Measurements from ENCODE around the gene MPL.

Gene MPL

DNA sequence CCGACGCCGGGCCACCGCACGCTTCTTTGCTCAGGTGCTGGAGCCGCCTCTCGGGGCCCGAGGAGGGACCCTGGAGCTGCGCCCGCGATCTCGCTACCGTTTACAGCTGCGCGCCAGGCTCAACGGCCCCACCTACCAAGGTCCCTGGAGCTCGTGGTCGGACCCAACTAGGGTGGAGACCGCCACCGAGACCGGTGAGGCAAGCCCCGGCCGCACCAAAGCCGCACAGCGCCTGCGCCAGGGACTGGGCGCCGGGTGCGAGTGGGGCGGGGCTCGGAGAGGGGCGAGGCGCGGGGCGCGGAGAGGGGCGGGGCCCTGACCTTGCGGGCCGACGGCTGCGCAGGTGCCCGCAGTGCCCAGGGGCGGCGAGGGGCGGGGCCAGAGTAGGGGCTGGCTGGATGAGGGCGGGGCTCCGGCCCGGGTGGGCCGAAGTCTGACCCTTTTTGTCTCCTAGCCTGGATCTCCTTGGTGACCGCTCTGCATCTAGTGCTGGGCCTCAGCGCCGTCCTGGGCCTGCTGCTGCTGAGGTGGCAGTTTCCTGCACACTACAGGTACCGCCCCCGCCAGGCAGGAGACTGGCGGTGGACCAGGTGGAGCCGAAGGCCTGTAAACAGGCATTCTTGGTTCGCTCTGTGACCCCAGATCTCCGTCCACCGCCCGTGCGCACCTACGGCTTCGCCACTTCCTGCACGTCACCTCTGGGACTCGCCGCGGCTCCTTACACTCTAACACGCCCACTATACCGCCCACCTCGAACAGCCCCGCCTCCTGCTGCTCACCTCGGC is 11.4 kb downstream of the MPL start (continued):
- TF ChIP-seq EGR2 (tag by site-specific recombination; IDR thresholded peaks at IDR 0.05; ENCODE audit: low read depth) (peak; percentile 100), SP7 (tag by site-specific recombination; IDR thresholded peaks at IDR 0.05) (peak; percentile 42), ZFP3 (tag by site-specific recombination; IDR thresholded peaks at IDR 0.05; ENCODE audit: low read depth) (no peak), ZFP69B (tag by site-specific recombination; IDR thresholded peaks at IDR 0.05) (peak; percentile 81), ZNF324 (tag by site-specific recombination; IDR thresholded peaks at IDR 0.05) (0 out of 2 replicates have a peak, but pooled peaks have one; percentile 23), ZNF426 (tag by site-specific recombination; IDR thresholded peaks at IDR 0.05) (no peak), ZNF341 (tag by site-specific recombination; IDR thresholded peaks at IDR 0.05; ENCODE audit: low read depth) (no peak), ZFHX2 (tag by site-specific recombination; conservative IDR thresholded peaks at IDR 0.05) (no peak; the same call in 1 of the 2 replicates), ZNF223 (tag by site-specific recombination; IDR thresholded peaks at IDR 0.05) (peak; percentile 78; the same call in 1 of the 2 replicates), GLIS1 (tag by site-specific recombination; IDR thresholded peaks at IDR 0.05) (peak; percentile 24; the same call in 1 of the 2 replicates), KLF9 (tag by site-specific recombination; IDR thresholded peaks at IDR 0.05; ENCODE audit: low read depth) (peak; percentile 97), ZNF530 (tag by site-specific recombination; IDR thresholded peaks at IDR 0.05; ENCODE audit: low read depth) (no peak)
- TF ChIP-seq, protein P1, sequence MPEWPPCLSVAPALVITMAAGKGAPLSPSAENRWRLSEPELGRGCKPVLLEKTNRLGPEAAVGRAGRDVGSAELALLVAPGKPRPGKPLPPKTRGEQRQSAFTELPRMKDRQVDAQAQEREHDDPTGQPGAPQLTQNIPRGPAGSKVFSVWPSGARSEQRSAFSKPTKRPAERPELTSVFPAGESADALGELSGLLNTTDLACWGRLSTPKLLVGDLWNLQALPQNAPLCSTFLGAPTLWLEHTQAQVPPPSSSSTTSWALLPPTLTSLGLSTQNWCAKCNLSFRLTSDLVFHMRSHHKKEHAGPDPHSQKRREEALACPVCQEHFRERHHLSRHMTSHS (tag by site-specific recombination; IDR thresholded peaks at IDR 0.05), result no peak
- TF ChIP-seq, protein P2, sequence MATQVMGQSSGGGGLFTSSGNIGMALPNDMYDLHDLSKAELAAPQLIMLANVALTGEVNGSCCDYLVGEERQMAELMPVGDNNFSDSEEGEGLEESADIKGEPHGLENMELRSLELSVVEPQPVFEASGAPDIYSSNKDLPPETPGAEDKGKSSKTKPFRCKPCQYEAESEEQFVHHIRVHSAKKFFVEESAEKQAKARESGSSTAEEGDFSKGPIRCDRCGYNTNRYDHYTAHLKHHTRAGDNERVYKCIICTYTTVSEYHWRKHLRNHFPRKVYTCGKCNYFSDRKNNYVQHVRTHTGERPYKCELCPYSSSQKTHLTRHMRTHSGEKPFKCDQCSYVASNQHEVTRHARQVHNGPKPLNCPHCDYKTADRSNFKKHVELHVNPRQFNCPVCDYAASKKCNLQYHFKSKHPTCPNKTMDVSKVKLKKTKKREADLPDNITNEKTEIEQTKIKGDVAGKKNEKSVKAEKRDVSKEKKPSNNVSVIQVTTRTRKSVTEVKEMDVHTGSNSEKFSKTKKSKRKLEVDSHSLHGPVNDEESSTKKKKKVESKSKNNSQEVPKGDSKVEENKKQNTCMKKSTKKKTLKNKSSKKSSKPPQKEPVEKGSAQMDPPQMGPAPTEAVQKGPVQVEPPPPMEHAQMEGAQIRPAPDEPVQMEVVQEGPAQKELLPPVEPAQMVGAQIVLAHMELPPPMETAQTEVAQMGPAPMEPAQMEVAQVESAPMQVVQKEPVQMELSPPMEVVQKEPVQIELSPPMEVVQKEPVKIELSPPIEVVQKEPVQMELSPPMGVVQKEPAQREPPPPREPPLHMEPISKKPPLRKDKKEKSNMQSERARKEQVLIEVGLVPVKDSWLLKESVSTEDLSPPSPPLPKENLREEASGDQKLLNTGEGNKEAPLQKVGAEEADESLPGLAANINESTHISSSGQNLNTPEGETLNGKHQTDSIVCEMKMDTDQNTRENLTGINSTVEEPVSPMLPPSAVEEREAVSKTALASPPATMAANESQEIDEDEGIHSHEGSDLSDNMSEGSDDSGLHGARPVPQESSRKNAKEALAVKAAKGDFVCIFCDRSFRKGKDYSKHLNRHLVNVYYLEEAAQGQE (tag by site-specific recombination; IDR thresholded peaks at IDR 0.05), result no peak
- TF ChIP-seq, protein P3, sequence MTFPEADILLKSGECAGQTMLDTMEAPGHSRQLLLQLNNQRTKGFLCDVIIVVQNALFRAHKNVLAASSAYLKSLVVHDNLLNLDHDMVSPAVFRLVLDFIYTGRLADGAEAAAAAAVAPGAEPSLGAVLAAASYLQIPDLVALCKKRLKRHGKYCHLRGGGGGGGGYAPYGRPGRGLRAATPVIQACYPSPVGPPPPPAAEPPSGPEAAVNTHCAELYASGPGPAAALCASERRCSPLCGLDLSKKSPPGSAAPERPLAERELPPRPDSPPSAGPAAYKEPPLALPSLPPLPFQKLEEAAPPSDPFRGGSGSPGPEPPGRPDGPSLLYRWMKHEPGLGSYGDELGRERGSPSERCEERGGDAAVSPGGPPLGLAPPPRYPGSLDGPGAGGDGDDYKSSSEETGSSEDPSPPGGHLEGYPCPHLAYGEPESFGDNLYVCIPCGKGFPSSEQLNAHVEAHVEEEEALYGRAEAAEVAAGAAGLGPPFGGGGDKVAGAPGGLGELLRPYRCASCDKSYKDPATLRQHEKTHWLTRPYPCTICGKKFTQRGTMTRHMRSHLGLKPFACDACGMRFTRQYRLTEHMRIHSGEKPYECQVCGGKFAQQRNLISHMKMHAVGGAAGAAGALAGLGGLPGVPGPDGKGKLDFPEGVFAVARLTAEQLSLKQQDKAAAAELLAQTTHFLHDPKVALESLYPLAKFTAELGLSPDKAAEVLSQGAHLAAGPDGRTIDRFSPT (tag by site-specific recombination; IDR thresholded peaks at IDR 0.05), result peak; percentile 77; the same call in 1 of the 2 replicates
- TF ChIP-seq, protein P4, sequence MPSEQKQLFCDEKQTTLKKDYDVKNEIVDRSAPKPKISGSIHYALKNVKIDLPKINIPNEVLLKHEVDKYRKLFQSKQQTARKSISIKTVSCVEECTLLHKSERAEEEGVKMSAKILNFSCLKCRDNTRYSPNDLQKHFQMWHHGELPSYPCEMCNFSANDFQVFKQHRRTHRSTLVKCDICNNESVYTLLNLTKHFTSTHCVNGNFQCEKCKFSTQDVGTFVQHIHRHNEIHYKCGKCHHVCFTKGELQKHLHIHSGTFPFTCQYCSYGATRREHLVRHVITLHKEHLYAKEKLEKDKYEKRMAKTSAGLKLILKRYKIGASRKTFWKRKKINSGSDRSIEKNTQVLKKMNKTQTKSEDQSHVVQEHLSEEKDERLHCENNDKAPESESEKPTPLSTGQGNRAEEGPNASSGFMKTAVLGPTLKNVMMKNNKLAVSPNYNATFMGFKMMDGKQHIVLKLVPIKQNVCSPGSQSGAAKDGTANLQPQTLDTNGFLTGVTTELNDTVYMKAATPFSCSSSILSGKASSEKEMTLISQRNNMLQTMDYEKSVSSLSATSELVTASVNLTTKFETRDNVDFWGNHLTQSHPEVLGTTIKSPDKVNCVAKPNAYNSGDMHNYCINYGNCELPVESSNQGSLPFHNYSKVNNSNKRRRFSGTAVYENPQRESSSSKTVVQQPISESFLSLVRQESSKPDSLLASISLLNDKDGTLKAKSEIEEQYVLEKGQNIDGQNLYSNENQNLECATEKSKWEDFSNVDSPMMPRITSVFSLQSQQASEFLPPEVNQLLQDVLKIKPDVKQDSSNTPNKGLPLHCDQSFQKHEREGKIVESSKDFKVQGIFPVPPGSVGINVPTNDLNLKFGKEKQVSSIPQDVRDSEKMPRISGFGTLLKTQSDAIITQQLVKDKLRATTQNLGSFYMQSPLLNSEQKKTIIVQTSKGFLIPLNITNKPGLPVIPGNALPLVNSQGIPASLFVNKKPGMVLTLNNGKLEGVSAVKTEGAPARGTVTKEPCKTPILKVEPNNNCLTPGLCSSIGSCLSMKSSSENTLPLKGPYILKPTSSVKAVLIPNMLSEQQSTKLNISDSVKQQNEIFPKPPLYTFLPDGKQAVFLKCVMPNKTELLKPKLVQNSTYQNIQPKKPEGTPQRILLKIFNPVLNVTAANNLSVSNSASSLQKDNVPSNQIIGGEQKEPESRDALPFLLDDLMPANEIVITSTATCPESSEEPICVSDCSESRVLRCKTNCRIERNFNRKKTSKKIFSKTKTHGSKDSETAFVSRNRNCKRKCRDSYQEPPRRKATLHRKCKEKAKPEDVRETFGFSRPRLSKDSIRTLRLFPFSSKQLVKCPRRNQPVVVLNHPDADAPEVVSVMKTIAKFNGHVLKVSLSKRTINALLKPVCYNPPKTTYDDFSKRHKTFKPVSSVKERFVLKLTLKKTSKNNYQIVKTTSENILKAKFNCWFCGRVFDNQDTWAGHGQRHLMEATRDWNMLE (tag by site-specific recombination; conservative IDR thresholded peaks at IDR 0.05; ENCODE audit: low read depth), result no peak
- TF ChIP-seq, protein P5, sequence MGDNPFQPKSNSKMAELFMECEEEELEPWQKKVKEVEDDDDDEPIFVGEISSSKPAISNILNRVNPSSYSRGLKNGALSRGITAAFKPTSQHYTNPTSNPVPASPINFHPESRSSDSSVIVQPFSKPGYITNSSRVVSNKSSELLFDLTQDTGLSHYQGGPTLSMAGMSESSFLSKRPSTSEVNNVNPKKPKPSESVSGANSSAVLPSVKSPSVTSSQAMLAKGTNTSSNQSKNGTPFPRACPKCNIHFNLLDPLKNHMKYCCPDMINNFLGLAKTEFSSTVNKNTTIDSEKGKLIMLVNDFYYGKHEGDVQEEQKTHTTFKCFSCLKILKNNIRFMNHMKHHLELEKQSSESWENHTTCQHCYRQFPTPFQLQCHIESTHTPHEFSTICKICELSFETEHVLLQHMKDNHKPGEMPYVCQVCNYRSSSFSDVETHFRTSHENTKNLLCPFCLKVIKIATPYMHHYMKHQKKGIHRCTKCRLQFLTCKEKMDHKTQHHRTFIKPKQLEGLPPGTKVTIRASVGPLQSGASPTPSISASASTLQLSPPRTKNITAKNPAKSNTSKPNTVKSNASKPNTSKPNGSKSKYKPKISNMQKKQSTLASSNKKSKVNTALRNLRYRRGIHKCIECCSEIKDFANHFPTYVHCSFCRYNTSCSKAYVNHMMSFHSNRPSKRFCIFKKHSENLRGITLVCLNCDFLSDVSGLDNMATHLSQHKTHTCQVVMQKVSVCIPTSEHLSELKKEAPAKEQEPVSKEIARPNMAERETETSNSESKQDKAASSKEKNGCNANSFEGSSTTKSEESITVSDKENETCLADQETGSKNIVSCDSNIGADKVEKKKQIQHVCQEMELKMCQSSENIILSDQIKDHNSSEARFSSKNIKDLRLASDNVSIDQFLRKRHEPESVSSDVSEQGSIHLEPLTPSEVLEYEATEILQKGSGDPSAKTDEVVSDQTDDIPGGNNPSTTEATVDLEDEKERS (tag by site-specific recombination; IDR thresholded peaks at IDR 0.05), result peak; percentile 74; the same call in 1 of the 2 replicates
- TF ChIP-seq, protein P6, sequence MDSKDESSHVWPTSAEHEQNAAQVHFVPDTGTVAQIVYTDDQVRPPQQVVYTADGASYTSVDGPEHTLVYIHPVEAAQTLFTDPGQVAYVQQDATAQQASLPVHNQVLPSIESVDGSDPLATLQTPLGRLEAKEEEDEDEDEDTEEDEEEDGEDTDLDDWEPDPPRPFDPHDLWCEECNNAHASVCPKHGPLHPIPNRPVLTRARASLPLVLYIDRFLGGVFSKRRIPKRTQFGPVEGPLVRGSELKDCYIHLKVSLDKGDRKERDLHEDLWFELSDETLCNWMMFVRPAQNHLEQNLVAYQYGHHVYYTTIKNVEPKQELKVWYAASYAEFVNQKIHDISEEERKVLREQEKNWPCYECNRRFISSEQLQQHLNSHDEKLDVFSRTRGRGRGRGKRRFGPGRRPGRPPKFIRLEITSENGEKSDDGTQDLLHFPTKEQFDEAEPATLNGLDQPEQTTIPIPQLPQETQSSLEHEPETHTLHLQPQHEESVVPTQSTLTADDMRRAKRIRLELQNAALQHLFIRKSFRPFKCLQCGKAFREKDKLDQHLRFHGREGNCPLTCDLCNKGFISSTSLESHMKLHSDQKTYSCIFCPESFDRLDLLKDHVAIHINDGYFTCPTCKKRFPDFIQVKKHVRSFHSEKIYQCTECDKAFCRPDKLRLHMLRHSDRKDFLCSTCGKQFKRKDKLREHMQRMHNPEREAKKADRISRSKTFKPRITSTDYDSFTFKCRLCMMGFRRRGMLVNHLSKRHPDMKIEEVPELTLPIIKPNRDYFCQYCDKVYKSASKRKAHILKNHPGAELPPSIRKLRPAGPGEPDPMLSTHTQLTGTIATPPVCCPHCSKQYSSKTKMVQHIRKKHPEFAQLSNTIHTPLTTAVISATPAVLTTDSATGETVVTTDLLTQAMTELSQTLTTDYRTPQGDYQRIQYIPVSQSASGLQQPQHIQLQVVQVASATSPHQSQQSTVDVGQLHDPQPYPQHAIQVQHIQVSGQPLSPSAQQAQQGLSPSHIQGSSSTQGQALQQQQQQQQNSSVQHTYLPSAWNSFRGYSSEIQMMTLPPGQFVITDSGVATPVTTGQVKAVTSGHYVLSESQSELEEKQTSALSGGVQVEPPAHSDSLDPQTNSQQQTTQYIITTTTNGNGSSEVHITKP (tag by site-specific recombination; IDR thresholded peaks at IDR 0.05), result peak; percentile 67

Measured in HEK293 (cell line).